Measurements from ENCODE around the gene SLC5A10.
"Not testable (repeated sequence)": the region's sequence is repeated elsewhere in the genome, so short reads cannot be mapped to it uniquely, and the experiment has no call there.

SLC5A10 gene

DNA sequence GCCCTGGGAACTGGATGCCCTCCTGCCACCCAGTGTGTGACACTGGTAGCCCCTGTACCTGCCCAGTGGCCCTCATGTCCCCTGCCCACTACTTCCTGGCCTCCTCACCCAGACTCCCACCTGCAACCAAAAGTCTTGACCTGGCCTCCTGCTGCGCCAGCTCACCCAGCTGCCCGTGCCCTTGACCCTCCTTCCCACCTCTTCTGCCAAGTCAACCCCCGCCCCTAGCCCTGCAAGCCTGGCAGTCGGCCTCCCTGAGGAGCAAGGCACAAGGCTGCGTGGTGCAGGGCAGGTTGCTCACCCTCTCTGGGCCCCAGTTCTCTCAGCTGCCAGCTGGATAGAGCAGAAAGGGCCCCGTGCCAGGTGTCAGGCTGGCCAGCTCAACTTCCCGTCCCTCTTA lies 64.9 kb downstream of the SLC5A10 start:
- no peak overlapping the region for H3K27ac ChIP-seq
- no peak for TF ChIP-seq ZFX (IDR thresholded peaks at IDR 0.05; ENCODE audit: borderline replicate concordance)
- TF ChIP-seq, protein P1, sequence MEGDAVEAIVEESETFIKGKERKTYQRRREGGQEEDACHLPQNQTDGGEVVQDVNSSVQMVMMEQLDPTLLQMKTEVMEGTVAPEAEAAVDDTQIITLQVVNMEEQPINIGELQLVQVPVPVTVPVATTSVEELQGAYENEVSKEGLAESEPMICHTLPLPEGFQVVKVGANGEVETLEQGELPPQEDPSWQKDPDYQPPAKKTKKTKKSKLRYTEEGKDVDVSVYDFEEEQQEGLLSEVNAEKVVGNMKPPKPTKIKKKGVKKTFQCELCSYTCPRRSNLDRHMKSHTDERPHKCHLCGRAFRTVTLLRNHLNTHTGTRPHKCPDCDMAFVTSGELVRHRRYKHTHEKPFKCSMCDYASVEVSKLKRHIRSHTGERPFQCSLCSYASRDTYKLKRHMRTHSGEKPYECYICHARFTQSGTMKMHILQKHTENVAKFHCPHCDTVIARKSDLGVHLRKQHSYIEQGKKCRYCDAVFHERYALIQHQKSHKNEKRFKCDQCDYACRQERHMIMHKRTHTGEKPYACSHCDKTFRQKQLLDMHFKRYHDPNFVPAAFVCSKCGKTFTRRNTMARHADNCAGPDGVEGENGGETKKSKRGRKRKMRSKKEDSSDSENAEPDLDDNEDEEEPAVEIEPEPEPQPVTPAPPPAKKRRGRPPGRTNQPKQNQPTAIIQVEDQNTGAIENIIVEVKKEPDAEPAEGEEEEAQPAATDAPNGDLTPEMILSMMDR (IDR thresholded peaks at IDR 0.05) = no peak

DNA sequence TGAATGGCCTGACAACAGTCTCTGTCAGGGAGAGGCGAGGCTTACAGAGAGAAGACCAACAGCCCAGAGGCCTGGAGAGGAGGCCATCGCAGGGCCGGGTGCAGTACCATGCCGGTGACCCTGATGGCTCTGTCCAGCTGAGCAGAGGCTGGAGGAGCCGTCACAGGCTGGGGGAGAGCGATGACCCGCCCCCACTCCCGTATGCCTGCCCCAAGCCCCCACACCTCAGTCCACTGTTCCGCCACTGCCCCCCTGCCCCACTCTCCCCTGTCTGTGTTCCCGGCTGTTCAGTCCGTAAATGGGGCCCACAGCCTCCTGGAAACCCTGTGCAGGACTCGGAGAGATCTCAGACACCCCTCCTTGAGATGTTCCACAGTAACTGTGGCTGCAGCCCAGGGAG lies 65.4 kb downstream of the SLC5A10 start:
- no peak overlapping the region for H3K27ac ChIP-seq
- TF ChIP-seq ZFX (IDR thresholded peaks at IDR 0.05; ENCODE audit: borderline replicate concordance) = no peak
- TF ChIP-seq, protein P1 (IDR thresholded peaks at IDR 0.05) = no peak

- no peak for TF ChIP-seq ZFX (IDR thresholded peaks at IDR 0.05; ENCODE audit: borderline replicate concordance)
- TF ChIP-seq, protein P1 (IDR thresholded peaks at IDR 0.05) = no peak
- H3K27ac ChIP-seq = no peak overlapping the region
Measured at GRCh38 chr17:19017804-19018599, 66.0 kb downstream of the SLC5A10 start.

GRCh38 chr17:19018600-19018950 lies 66.6 kb downstream of the SLC5A10 start:
- no peak overlapping the region for H3K27ac ChIP-seq
- no peak for TF ChIP-seq ZFX (IDR thresholded peaks at IDR 0.05; ENCODE audit: borderline replicate concordance)
- TF ChIP-seq, protein P1 (IDR thresholded peaks at IDR 0.05) = no peak

- no peak overlapping the region for H3K27ac ChIP-seq
Measured at GRCh38 chr17:19019041-19019941, 67.3 kb downstream of the SLC5A10 start.

DNA sequence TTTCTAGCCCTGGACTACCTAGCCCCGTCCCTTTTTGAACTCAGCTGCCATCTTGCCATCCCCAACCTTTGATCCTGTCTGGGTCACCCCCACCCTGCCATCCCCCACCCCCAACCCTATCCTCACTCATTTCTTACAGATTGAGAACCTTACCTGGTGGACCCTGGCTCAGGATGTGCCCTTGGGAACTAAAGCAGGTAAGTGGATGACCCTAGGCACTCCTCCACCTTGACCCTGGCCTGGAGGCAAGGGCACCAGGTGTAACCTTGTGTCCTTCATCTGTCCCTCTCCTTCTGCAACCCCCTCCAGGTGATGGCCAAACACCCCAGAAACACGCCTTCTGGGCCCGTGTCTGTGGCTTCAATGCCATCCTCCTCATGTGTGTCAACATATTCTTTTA lies 68.1 kb downstream of the SLC5A10 start:
- TF ChIP-seq ZFX (IDR thresholded peaks at IDR 0.05; ENCODE audit: borderline replicate concordance) = no peak
- TF ChIP-seq, protein P1 (IDR thresholded peaks at IDR 0.05) = no peak

More at GRCh38 chr17:19019041-19019941, 67.3 kb downstream of the SLC5A10 start:
- TF ChIP-seq, protein P1 (IDR thresholded peaks at IDR 0.05) = no peak
- no peak for TF ChIP-seq ZFX (IDR thresholded peaks at IDR 0.05; ENCODE audit: borderline replicate concordance)

DNA sequence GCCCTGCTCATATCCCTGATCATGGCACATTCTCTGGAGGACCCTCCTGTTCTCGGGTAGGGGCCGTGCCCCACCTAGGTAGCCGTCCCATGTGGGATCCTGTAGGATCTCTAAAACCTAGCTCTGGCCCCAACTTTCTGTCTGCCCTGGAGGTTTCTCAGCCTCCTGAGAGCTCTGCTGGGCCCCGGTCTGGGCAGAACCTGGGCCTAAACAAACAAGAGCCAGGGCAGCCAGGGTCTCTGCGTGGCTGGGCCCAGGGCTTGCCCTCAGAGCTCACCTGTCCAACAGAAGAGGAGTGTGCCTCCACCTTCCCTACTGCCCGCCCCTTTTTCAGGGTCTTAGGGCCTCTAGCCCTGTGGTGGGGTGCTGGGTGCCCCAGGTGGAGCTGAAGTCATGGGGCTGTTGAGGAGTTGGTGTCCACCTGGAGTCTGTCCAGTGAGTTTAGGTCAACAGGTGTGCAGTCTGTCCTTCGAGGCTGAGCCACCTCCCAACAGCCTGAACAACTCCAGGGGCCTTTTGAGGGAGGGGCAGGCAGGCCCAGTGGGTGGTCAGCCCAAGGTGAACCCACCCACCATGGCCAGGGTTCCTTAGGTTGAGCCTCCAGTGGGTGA lies 69.2 kb downstream of the SLC5A10 start:
- not testable (repeated sequence) for H3K27ac ChIP-seq

More for the DNA sequence above, 68.1 kb downstream of the SLC5A10 start:
- no peak overlapping the region for H3K27ac ChIP-seq
